Heart left ventricle (tissue), 13 donors: ENCODE measurements around the gene CEACAM5.
"Not testable (repeated sequence)": the region's sequence is repeated elsewhere in the genome, so short reads cannot be mapped to it uniquely, and the experiment has no call there.

Experiments used
- POLR2A ChIP-seq, 2 donors: fragments of 450-650 bp; IDR thresholded peaks; one replicate each; pipeline ENCODE4 v1.6.1; 2017; ENCODE audit warnings: antibody characterized with exemption in 2 of 2, mild to moderate bottlenecking in 2 of 2, moderate library complexity in 2 of 2
- TF ChIP-seq, protein P1 (sequence below), 12 donors: fragments of 200-600 bp; sonication (generic) in 4 of 12; IDR thresholded peaks; one replicate each; pipeline versions ENCODE4 v1.5.0 to v1.8.0; 2018 to 2022; ENCODE audit warnings: antibody characterized with exemption in 12 of 12, mild to moderate bottlenecking in 5 of 12
- donor health status: ischemic (EF 13 %, LVEDD 7.1; RV severe dilation, severe dysfunction).
- donor health status: DM: no; HTN: yes; CAD: no.
- donor health status: DM: no; HTN: no; CAD: no.
- donor health status: ischemic (EF 25% LVEDD 6.9; RV normal size, moderate dysfunction).
- donor health status: ischemic (EF 25% LVEDD 5.7; RV mildly dilated, moderate dysfunction).
- donor health status: ischemic (EF 35%, LVEDD 5.7; RV mildly dilated, moderate dysfunction).
- donor health status: nonischemic (EF 11% LVEDD 7.7; RV severe dilation, severe dysfunction).
- donor health status: DM: yes; HTN: yes; CAD: no.
- donor health status: PGD.
- donor health status: ischemic (EF 29% LVEDD 5.4; RV normal size, mild dysfunction).
- donor health status: nonischemic (EF 23%, LVEDD 6.1; RV moderate dilation, normal function).

DNA sequence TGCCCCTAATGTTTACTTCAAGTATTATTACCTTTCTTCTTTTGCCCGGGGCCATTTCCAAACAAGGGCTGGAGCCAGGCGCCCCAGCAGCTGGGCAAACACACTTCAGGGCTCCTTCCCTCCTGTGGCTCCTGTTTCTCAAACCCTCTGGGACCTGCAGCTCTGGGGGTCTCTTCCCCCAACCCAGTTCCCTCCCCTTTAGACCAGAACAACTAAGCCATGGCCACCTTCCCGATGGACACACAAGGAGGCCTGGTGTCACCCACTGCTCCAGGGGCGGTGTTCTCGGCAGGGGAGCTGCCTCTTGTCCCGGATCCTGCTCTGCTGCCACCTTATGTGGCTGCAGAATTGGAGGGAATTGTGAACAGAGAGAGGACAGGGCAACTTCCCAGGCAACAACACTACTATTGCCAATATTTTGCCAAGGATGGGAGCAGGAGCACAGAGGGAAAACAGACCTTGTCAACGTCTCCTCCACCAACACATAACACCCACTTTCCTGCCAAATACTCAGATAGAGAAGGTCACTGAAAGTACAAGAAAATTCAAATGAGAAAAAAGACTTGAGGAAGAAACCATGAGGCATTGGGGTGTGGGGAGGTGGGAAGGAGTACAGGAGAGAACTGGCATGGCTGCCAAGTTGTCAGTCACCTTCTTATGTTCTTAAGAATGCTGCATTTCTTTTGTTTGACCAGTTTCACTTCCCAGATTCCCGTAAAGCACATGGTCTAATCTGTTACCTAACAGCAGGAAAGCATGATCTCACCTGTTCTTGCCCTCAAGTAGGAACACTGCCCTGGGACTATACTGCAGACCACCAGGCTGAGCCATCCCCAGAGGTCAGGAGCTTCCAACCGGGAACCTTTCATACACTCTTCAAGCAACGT is 42.1 kb downstream of the CEACAM5 start:
- TF ChIP-seq, protein P1, sequence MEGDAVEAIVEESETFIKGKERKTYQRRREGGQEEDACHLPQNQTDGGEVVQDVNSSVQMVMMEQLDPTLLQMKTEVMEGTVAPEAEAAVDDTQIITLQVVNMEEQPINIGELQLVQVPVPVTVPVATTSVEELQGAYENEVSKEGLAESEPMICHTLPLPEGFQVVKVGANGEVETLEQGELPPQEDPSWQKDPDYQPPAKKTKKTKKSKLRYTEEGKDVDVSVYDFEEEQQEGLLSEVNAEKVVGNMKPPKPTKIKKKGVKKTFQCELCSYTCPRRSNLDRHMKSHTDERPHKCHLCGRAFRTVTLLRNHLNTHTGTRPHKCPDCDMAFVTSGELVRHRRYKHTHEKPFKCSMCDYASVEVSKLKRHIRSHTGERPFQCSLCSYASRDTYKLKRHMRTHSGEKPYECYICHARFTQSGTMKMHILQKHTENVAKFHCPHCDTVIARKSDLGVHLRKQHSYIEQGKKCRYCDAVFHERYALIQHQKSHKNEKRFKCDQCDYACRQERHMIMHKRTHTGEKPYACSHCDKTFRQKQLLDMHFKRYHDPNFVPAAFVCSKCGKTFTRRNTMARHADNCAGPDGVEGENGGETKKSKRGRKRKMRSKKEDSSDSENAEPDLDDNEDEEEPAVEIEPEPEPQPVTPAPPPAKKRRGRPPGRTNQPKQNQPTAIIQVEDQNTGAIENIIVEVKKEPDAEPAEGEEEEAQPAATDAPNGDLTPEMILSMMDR (IDR thresholded peaks at IDR 0.05) = not testable (repeated sequence)
- TF ChIP-seq POLR2A (IDR thresholded peaks at IDR 0.05) = not testable (repeated sequence)
